Bone marrow (tissue), 2 donors: Measurements from ENCODE around the gene TTC7B.
"Not testable (repeated sequence)": the region's sequence is repeated elsewhere in the genome, so short reads cannot be mapped to it uniquely, and the experiment has no call there.

Experiments used
- DNase-seq, 2 donors: peaks; one replicate each; lab custom pipeline; 2025; lab: John Stamatoyannopoulos, UW

Gene TTC7B

DNA sequence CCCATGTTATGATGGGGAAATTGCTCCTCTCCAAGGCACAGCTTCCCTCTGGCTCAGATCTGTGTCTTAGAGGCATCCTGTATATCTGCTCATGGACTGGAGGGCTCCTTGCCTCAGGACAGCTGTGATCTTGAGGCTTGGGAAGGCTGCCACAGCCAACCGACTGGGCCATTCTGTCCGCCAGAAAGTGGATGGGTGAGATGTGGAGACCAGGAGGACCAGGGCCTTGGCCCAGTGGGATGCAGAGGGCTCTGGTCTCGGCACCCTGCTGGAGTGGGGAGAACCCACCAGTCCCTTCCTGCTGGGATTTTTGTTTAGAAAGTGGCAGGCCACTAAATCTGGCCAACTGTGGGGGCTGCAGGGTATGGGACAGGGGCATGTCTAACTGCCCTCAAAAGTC, 270.8 kb downstream of the TTC7B start:
- DNase-seq: no peak

DNA sequence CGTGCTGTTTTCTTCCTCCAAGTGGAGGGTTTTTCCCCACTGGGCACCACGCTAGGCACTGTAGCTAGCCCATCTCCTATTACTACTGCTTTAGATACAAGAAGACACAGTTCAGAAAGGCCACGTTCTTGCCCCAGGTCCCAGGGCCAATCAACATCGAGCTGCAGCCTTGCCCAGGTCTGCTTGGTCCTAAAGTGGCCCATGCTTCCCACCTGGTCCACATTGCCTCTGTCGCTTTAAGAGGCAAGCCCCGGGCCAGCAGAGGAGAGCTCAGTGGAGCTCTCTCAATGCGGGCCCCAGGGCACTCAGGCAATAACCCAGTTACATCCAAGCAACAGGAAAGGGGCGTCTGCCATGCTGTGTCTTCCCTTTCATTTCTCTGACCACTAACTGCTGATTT, 271.3 kb downstream of the TTC7B start:
- no peak for DNase-seq

DNA sequence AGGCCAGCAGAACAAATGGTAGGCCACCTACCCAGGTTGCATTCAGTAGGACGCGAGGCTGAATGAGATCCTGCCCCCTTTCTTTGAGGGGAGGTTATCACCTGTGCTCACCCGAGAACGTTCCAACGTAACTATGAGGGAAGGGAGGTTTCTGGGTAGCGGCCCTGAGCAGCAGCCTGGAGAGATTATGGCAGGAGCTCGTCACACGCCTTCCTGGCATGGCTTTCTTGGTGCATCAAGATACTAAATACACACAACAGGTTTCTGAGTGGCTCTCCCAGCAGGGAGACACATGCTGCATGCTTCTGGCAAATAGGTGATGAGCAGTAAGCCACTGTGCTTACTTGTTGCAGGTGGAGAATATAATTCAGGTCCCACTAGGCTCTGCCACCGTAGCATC, 271.7 kb downstream of the TTC7B start:
- DNase-seq: no peak

DNA sequence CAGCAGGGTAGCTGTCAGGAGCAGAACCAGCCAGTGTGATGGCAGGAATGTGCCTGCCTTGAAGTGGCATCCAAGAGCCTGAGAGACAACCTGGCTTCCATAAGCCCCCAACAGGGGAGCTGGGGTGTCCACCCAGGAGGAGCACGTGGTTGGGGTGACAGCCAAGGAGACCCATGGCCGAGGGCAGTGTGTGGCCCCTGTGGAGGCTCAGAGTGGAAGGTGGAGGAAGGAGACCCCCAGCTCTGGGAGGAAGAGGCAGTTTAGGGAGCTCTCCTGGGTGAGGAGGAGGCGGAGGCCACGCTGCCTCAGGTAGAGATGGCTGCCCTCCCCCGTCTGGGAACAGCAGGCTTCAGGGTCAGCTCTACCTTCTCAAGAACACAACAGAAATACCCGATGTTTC, 272.4 kb downstream of the TTC7B start:
- no peak for DNase-seq

DNA sequence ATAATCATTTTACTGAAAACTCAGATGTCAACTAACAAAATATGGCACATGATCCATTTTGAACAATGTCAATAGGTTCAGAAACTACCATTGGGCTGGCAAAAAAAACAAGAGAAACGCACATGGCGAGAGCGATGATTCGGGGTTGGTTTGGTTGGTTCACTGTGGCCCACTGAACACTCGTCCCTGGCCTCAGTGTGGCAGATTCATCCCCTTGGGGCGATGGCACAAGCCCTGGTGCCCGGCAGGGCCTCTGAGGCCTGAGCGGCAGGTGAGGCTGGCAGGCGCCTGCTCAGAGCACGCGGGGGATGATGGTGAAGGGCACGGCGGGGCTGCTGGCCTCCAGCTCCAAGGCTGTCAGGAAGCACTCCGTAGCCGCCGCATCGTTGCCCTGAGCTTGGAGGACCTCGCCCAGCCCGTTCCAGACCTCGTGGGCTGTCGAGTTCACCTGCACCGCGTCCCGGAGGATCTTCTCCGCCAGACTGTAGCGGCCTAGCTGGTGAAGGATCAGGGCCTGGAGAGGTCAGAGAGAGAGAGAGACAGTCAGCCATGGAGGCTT, 275.1 kb downstream of the TTC7B start:
- no peak for DNase-seq

DNA sequence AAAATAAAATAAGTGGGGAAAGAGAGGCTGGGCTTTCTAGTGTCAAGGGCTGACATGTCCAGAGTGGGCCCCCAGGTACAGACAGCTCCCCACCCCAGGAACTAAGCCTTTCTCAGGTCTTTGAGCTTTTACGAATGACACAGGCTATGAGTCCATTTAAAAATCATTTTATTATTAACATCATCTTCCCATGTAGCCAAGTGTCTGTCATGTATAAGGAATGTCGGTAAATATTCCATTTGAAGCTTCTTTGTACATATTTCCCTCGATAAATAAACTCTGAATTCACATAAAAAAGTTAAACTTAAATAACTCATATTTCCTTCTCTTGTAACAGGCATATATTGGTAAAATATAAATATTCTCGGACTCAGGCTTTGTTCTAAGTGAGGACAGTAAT, 275.8 kb downstream of the TTC7B start:
- DNase-seq: no peak

DNA sequence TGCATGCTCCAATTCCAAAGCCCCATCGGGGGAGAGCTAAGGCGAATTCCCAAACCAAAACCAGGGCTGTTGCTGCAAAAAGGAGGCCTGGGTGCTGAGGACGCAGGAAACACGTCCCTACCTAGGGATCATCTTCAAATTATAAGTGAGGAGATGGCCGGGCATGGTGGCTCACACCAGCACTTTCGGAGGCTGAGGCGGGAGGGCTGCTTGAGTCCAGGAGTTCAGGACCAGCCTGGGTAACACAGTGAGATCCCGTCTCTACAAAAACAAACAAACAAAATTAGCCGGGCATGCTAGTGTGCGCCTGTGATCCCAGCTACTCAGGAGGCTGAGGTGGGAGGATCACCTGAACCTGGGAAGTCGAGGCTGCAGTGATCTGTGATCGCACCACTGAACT, 276.2 kb downstream of the TTC7B start:
- DNase-seq: no peak

DNA sequence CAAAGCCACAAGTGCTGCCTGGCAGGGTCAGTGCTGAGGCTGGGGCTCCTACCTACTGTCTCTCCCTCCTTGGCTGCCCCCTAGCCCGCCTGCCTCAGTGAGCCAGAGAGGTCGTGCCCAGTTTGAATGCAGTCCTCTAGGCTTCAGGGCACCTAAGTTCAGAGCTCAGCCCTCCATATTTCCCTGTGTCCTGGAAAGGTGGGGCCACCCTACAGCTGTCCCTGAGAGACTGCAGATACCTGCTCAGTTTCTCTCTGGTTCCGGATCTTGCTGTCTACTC, 276.8 kb downstream of the TTC7B start:
- DNase-seq: no peak

DNA sequence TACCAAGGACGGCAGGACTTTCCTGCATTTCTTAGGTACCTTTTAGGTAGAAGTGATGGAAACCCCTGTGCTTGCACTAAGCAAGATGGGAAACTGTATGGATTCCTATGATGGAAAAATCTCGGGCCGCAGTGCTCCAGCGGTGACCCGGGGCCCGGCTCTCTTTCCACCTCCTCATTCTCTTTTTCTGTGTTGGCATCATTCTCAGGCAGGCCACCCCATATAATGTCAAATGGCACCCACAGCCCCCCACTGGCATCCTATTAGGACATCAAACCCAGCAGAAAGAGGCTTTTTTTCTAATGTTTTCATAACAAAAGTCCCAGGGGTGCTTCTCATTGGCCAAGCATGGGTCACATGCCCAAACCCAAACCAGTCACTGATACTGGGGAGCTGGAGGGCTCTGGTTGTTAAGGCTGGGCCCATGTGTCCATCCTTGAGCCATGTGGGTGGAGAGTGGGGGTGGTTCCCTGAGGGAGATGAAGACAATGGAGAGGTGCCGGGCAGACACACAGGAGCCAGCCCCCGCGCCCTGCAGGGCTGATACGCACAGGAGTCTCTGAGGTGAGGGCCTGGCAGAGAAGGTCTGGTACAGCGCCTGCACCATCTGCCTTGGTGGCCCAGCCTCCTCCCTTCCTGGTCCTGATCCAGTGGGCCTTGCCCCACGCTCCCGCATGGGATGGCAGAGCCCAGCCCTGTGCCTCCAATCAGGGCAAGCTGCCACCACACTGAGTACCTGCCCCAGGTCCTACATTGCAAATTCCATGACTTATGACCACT, 277.3 kb downstream of the TTC7B start:
- no peak for DNase-seq

DNA sequence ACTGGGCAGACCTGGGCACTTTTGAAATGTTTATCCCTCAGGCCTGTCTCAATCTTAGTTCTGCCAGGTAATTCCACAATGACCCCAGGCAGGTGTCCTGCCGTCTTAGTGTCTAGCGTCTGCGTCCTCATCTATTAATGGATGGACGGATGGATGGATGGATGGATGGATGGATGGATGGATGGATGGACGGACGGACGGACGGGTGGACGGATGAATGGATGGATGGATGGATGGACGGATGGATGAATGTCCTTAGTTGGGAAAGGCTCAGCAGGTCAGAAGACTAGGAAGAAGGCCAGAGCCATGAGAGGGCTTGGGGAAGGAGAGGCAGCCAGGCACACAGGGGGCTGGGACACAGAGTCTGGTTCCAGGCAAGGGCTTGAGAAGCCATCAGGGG, 278.1 kb downstream of the TTC7B start:
- DNase-seq: no peak

DNA sequence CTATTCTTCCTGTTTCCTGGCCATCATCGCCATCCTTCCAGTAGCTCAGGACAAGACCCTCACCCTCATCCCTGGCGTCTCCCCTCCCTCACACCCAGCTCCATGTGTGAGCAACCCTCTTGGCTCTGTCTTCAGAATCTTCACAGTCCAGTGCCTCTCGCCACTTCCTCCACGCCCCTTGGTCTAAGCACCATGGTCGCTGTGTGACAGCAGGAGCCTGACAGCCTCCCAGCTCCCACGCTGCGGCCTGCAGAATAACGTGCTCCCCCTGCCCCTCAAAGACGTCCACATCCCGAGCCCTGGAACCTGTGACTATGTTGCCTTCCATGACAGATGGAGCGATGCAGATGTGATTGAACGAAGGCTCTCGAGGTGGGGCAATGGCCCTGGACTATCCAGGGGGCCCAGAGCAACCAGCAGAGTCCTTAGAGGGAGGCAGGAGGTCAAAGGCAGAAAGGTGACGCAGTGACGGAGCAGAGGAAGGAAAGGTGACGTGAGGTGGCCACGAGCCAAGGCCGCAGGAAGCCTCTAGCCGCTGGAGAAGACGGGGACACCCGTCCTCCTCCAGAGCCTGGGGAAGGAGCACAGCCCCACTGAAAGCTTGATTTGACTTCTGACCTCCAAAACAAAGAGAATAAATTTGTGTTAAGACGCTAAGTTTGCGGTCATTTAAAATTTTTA, 279.6 kb downstream of the TTC7B start:
- no peak for DNase-seq

DNA sequence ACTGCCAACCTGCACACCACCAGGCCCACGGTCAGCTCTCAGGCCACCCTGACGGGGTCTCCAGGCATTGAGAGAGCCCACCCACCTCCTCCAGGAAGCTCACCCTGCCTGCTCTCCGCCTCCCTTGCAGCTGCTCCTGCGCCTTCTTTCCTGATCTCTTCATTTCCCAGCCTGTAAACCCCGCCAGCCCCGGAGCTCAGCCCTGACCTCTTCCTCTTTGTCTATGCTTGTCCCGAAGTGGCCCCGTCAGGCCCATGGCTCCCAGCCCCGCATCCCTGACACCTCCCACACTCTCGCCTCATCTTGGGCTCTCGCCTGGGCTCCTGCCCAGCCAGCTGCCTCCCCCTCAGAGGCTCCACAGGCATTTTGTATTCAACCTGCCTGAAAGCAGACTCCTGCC, 280.1 kb downstream of the TTC7B start:
- DNase-seq: no peak

DNA sequence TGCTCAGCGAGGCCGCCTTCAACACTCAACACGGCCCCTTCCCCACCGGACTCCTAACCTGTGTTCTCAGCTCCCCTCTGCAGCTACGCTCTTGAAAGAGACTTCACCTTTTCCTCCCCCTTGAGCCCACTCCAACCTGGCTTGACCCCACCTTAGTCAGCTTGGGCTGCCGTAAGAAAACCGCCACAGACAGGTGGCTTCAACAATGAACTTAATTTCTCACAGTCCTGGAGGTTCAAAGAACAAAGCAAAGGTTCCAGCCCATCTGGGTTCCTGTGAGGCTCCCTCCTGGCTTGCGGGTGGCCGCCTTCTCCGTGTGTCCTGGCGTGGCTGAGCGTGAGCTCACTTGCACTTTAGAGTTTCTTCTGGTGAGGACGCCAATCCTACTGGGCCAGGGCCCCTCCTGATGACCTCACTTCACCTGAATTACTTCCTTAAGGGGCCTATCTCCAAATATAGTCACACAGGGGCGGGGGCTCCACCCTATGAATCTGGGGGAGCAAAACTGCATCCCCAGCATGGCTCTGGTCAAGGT, 280.6 kb downstream of the TTC7B start:
- no peak for DNase-seq

DNA sequence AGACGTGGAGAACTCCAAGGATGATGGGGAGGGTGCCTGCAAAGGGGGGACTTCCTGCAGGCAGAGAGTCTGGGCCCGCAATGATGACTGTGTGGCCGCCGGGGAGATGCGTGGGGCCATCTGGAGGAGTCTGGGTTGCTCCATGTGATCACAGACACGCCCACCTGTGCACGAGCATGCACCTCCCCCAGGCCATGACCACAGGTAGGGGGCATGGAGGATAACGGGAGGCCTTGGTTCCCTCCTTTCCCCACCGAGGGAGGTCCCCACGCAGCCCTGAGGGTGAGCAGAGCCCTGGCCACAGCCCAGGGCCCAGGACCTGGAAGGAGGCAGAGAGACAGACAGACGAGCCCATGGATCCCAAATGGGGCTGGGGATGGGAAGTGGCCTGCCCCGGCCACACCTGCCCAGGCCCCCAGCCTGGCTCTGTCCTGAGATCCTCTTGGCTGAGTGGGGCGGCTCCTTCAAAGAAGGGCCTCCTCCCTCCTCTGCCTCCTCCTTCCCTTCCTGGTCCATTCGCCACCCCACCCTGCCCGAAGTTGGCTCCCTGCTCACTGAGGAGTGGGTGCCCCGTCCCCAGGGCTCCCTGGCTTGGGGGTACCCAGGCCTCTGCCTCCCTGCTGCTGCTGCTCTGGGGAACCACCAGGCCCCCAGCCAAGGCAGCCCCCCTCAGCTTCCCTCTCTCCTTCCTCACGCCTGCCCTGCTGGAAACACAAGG, 281.2 kb downstream of the TTC7B start:
- DNase-seq: no peak

DNA sequence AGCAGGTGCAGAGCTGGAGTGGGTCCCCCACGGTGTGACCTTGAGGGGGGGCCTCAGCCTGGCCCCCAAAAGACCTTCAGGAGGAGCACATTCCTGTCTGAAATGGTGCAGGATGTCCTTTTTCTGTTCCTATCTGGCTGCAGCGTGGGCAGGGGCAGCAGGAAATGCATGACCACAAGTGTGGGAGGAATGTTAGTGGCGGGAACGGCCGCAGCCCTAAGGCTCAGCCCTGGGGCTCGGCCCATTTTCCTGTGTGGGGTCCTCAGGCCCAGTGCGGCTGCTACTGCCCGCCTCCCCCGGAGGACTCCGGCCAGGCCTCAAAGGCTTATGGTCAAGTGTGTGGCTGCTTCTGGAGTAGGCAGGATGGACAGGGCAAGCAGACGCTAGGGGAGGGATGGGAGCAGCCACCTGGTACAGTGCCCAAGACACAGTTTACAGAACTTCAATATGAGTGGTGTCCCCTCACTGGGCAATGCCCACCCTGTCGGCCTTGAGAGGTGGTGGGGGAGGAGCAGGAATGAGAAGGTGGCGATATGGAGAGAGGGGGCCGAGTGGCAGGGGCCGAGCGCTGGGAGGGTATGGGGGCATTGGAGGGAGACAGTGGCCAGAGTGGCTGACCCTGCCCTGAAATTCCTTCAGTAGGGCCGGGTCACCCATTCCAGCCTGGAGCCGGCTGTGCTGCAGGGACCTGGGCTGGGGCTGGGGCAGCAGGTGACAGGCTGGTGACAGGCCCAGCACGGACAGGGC, 282.0 kb downstream of the TTC7B start:
- DNase-seq: no peak

DNA sequence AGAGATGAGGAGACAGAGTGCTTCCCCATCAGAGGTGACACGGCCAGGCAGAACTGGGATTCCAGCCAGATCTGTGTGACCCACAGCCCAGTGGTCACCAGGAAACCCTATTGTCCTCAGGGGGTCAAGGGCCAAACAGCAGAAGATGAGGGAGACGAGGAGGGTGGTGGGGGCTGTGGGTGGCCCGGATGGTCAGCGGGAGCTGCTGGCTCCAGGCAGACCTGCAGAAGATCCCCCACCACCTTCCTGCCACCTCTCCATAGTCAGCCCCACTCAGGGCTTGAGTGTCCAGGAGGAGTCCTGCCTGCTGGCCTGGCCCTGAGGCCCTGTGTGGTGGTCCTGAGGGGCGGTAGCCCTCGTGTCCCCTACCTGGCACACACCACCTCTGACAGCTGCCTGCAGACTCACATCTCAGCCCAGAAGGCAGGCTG, 282.6 kb downstream of the TTC7B start:
- no peak for DNase-seq

DNA sequence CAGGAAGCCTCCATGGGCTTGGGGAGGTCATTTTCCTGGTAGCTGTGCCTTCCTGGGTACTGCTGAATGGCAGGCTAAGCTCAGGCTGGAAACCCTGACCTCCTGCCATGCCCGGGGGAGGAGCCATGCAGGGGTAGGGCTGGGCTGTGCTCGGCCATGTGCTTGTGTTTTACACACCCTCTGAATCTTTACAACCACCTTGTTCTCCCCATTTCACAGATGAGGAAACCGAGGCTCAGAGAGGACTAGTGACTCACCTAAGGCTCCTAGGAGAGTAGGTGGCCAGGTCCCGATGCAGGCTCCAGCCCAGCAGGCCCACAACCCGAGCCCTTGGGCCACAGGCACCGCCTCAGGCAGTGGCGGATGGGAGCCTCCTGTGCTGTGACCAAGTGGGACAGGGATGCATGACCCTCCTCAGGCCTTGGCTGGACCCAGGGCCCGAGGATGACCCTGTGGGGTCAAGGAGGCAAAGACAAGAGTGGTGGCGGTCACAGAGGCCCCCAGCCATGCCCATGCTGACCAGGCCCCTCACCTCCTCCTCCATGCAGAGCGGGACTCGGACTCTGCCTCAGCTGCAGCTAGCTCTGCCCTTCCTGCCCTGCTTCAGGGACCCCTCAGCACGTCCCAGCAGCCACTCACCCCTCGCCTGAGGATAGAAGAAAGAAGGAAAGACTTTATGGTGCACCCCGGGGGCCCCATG, 283.3 kb downstream of the TTC7B start:
- no peak for DNase-seq

DNA sequence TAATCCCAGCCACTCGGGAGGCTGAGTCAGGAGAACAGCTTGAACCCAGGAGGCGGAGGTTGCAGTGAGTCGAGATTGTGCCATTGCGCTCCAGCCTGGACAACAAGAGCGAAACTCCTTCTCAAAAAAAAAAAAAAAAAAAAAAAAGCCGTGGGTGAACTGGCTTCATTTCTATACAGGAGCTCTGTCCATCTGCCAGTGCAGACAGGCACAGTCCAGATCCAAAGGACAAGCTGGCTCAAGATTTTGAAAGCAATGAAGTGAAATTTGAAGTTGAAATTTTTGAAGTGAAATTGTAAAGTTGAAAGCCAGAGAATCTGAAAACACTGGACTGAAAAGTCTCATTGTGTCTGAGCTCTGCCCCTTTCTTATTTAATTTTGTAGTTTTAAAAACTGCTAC, 284.7 kb downstream of the TTC7B start:
- no peak for DNase-seq

DNA sequence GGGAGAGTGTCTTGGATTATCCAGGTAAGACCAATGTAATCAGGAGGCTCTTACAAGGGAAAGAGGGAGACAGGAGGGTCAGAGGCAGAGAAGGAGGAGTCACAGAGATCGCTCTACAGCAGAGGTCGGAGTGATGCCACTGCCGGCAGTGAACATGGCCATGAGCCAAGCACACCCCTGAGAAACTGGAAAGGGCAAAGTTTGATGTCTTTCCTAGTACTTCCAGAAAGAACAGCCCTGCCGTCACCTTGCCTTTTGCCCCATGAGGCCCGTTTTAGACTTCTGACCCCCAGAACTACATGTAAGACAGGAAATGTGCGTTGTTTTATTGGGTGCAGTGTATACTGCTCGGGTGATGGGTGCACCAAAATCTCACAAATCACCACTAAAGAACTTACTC, 285.7 kb downstream of the TTC7B start:
- no peak for DNase-seq

DNA sequence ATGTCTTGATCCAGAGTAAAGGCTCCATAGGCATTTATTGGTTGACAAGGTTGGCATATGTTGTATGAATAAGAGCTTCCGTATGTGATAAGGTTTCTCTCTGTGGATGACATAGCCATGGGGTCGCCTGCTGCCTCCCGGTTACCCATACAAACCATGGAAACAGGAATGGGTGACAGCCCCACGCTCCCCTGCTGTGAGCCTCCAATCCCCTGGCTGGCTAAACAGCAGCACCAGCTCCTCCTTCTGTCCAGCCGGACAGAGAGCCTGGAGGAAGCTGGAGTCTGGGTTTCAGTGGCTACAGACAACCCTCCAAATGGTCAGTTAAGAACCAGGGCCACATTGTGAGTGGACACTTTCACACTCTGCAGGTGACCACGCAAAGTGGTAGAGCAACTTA, 288.3 kb downstream of the TTC7B start:
- no peak for DNase-seq

DNA sequence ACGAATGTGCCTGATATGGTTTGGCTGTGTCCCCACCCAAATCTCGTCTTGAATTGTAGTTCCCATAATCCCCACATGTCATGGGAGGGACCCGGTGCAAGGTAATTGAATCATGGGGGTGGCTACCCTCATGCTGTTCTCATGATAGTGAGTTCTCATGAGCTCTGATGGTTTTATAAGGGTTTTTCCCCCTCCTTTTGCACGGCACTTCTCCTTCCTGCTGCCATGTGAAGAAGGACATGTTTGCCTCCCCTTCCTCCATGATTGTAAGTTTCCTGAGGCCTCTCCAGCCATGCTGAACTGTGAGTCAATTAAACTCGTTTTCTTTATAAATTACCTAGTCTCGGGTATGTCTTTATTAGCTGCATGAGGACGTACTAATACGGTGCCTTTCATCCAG, 289.7 kb downstream of the TTC7B start:
- DNase-seq: not testable (repeated sequence)
